BLaER1 treated with 17β-estradiol and CSF1 and Interleukin-3, amounts not matched to agents 10 nM and 100 nM (cell line): Measurements from ENCODE around the gene CEP68.
"Not testable (repeated sequence)": the region's sequence is repeated elsewhere in the genome, so short reads cannot be mapped to it uniquely, and the experiment has no call there.

Experiments
- H3K27ac ChIP-seq, 11 experiments: shearing (Covaris generic); formaldehyde crosslinking; 2 replicates each; pipeline ENCODE4 v1.8.1; 2022
- H3K27me3 ChIP-seq, 11 experiments: shearing (Covaris generic); formaldehyde crosslinking; 2 replicates each; pipeline ENCODE4 v1.8.1; 2022
- H3K36me3 ChIP-seq, 11 experiments: shearing (Covaris generic); formaldehyde crosslinking; 2 replicates each; pipeline ENCODE4 v1.8.1; 2022
- H3K4me1 ChIP-seq, 10 experiments: shearing (Covaris generic); formaldehyde crosslinking; 2 replicates each; pipeline ENCODE4 v1.8.1; 2022
- H3K4me2 ChIP-seq, 11 experiments: shearing (Covaris generic); formaldehyde crosslinking; 2 replicates each; pipeline ENCODE4 v1.8.1; 2022
- H3K4me3 ChIP-seq, 10 experiments: shearing (Covaris generic); formaldehyde crosslinking; 2 replicates each; pipeline ENCODE4 v1.8.1; 2022
- H3K9ac ChIP-seq, 11 experiments: shearing (Covaris generic); formaldehyde crosslinking; 2 replicates each; pipeline ENCODE4 v1.8.1; 2022
- H3K9me3 ChIP-seq, 11 experiments: shearing (Covaris generic); formaldehyde crosslinking; replicated peaks in 1 of 11; 2 replicates each; pipeline ENCODE4 v1.8.1; 2022
- H4K20me1 ChIP-seq, 11 experiments: shearing (Covaris generic); formaldehyde crosslinking; 2 replicates each; pipeline ENCODE4 v1.8.1; 2022
- Cebpa-rat ChIP-seq, 11 experiments: shearing (Covaris generic); IDR thresholded peaks; 2 replicates each; pipeline ENCODE4 v1.8.1; 2022

The CEP68 gene

DNA sequence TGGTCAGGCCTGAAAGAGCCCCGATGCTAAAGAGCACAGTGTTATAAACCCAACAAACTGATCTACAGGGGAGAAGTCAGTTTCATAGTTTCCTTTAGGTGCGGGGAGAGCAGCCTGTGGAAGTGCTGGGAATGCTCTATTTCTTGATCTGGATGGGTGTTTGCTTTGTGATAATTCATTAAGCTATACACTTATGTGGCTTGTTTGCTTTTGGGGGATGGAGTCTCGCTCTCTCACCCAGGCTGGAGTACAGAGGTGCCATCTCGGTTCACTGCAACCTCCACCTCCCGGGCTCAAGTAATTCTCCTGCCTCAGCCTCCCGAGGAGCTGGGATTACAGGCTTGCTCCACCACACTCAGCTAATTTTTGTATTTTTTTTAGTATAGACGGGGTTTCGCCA lies 30.1 kb upstream of the CEP68 start:
- peaks cover 0 to 6% (median 0%) of the 10 kb centered on the region in 11 experiments; a peak in 2 of 22 replicates for H4K20me1 ChIP-seq
- peak overlapping the region in 7 of 11 experiments; percentile 1 to 56 (median 27); a peak in 10 of 22 replicates for H3K27ac ChIP-seq
- peaks cover 54 to 73% (median 62%) of the 10 kb centered on the region in 10 experiments for H3K4me1 ChIP-seq
- peaks cover 18 to 35% (median 29%) of the 10 kb centered on the region in 11 experiments for H3K36me3 ChIP-seq
- H3K9ac ChIP-seq: no peak overlapping the region
- H3K4me3 ChIP-seq: no peak overlapping the region
- H3K27me3 ChIP-seq: no peaks in the 10 kb centered on the region
- H3K9me3 ChIP-seq: no peaks in the 10 kb centered on the region
- TF ChIP-seq Cebpa-rat (IDR thresholded peaks at IDR 0.05): no peak
- H3K4me2 ChIP-seq: peak overlapping the region; percentile 35 to 88 (median 66)

DNA sequence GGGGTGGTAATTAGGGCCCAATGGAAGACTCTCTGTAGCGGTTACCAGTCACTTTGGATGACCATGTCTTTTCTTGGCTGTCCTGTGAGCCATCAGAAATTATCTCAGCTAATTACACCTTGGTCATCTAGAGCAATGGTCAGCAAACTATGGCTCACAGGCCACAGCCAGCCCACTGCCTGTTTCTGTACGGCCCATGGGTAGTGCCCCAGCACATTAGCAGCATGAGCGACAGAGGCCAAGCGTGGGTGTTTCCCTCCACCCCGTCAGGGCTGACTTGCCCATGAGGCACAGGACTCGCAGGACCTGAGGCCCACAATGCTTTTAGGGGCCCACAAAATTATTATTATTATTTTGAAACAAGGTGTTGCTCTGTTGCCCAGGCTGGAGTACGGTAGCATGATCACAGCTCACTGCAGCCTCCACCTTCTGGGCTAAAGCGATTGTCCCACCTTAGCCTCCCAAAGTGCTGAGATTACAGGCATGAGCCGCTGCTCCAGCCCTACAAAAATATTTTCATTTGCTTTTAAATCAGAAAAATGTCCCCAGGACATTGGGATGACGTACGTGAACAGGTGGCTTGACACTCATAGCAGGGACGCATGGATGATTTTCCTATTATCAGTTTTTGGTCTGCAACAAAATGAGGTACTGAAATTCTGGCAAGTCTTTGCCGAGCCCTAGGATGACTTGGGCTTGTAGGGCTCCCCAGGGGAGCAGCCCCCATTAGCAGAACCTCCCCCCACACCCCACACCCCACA lies 29.3 kb upstream of the CEP68 start:
- peak overlapping the region in 1 of 11 experiments; percentile 17; a peak in 1 of 22 replicates for H3K27ac ChIP-seq
- H3K4me1 ChIP-seq: peaks cover 61 to 81% (median 69%) of the 10 kb centered on the region in 10 experiments
- H4K20me1 ChIP-seq: peaks cover 0 to 6% (median 0%) of the 10 kb centered on the region in 11 experiments; a peak in 2 of 22 replicates
- H3K9me3 ChIP-seq: no peaks in the 10 kb centered on the region
- H3K36me3 ChIP-seq: peaks cover 11 to 28% (median 22%) of the 10 kb centered on the region in 11 experiments
- TF ChIP-seq Cebpa-rat (IDR thresholded peaks at IDR 0.05): no peak
- no peak overlapping the region for H3K4me3 ChIP-seq
- H3K9ac ChIP-seq: no peak overlapping the region
- peak overlapping the region; percentile 35 to 88 (median 66) for H3K4me2 ChIP-seq
- H3K27me3 ChIP-seq: no peaks in the 10 kb centered on the region

DNA sequence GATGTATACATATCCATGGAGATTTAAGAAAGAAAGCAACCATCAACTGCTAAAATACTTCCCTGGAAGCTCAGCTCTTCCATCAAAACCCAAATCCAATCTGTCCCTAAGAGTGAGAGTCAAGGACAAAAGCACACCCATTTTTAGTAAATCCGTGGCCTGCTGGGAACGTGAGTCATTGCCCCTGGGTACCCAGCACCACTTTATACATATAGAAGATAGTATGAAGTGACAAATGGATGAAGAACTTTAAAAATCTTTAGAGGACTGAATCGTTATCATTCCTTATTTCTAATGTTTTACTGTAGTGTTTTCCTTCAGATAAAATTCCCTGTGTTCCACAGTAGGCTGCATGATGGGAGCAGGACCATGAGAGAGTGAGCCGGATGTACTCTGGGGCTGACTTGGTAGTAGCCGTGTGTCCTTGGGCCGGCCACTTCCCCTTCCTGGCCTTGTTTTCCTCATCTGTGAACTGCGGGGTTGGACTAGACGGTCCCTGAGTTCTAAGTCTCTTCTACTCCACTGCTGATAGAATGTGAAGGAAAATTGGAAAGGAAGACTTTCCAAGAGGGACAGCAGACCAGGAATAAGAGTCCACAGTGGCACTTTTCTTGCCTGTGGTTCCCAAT lies 28.5 kb upstream of the CEP68 start:
- H3K27me3 ChIP-seq: no peaks in the 10 kb centered on the region
- TF ChIP-seq Cebpa-rat (IDR thresholded peaks at IDR 0.05): no peak
- H3K9me3 ChIP-seq: no peaks in the 10 kb centered on the region
- H3K27ac ChIP-seq: peak overlapping the region in 6 of 11 experiments; percentile 8 to 51 (median 25); a peak in 5 of 22 replicates
- peak overlapping the region; percentile 37 to 86 (median 66); a peak in 21 of 22 replicates for H3K4me2 ChIP-seq
- no peak overlapping the region for H3K4me3 ChIP-seq
- H3K9ac ChIP-seq: no peak overlapping the region; a peak in 1 of 22 replicates
- peaks cover 3 to 19% (median 14%) of the 10 kb centered on the region in 11 experiments; a peak in 21 of 22 replicates for H3K36me3 ChIP-seq
- H4K20me1 ChIP-seq: peaks cover 0 to 6% (median 0%) of the 10 kb centered on the region in 11 experiments; a peak in 2 of 22 replicates
- H3K4me1 ChIP-seq: peaks cover 69 to 88% (median 77%) of the 10 kb centered on the region in 10 experiments

DNA sequence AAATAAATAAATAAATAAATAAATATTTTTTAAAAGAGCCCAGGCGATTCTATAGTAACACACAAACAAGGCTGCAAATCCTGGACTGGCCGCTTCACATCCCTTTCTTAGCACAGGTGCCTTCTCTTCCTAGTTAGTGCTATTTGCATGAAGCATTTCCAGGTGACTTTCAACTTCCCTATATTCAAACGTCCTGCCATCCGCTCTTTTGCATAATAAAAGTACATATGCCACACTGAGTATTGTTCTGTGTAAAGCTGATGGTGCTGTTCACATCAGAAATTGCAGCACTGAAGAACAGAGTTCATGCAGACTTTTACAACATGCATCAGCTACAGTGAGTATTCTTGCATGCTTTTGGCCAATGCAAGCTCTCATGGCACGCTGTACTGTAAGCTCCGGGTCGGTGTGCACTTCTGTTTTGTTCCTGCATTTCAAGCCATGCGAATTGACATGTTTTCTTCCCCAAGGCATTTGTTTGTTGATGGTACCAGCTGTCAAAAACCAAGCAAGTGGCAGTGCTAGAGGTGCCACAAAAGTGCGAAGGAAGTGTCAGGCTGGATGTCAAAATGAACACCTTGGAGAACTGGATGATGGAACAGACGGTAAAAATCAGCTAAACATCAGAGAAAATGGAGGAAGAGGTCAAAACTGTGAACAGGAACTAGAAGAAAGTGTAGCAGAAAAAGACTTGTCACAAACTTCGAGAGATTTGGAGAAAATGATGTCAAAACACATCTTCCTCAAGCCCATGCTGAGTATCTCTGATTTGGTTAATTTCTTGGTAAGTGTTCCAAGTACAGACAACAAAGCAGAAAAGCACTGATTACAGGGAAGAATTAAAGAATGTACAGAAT lies 25.5 kb upstream of the CEP68 start:
- H3K27ac ChIP-seq: peak overlapping the region in 2 of 11 experiments; percentile 19 to 27; a peak in 3 of 22 replicates
- H3K9me3 ChIP-seq: no peaks in the 10 kb centered on the region
- H3K9ac ChIP-seq: peak overlapping the region in 1 of 11 experiments; percentile 8; a peak in 1 of 22 replicates
- peaks cover 0 to 5% (median 0%) of the 10 kb centered on the region in 11 experiments; a peak in 2 of 22 replicates for H4K20me1 ChIP-seq
- peaks cover 48 to 77% (median 55%) of the 10 kb centered on the region in 10 experiments for H3K4me1 ChIP-seq
- no peak overlapping the region for H3K4me3 ChIP-seq
- TF ChIP-seq Cebpa-rat (IDR thresholded peaks at IDR 0.05): no peak
- H3K4me2 ChIP-seq: peak overlapping the region; percentile 46 to 81 (median 64)
- H3K36me3 ChIP-seq: no peaks in the 10 kb centered on the region
- H3K27me3 ChIP-seq: no peaks in the 10 kb centered on the region

GRCh38 chr2:65031341-65032018 lies 24.7 kb upstream of the CEP68 start:
- H3K9me3 ChIP-seq: no peaks in the 10 kb centered on the region
- H3K4me3 ChIP-seq: no peak overlapping the region
- peak overlapping the region in 3 of 11 experiments; percentile 30 to 52 (median 35); a peak in 5 of 22 replicates for H3K9ac ChIP-seq
- H3K36me3 ChIP-seq: no peaks in the 10 kb centered on the region
- H3K27ac ChIP-seq: peak overlapping the region in 5 of 11 experiments; percentile 9 to 68 (median 58); a peak in 7 of 22 replicates
- peaks cover 40 to 74% (median 47%) of the 10 kb centered on the region in 10 experiments for H3K4me1 ChIP-seq
- H3K27me3 ChIP-seq: no peaks in the 10 kb centered on the region
- H4K20me1 ChIP-seq: no peaks in the 10 kb centered on the region; a peak in 2 of 22 replicates
- peak in 2 of 11 experiments; percentile 20 to 32; a peak in 2 of 22 replicates for TF ChIP-seq Cebpa-rat (IDR thresholded peaks at IDR 0.05)
- H3K4me2 ChIP-seq: peak overlapping the region; percentile 46 to 81 (median 64)

- H3K27ac ChIP-seq: peak overlapping the region in 9 of 11 experiments; percentile 7 to 68 (median 48); a peak in 16 of 22 replicates
- H3K9me3 ChIP-seq: no peaks in the 10 kb centered on the region
- peak overlapping the region; percentile 46 to 81 (median 64) for H3K4me2 ChIP-seq
- H3K27me3 ChIP-seq: no peaks in the 10 kb centered on the region
- peak overlapping the region in 1 of 10 experiments; percentile 16; a peak in 1 of 20 replicates for H3K4me3 ChIP-seq
- peaks cover 32 to 66% (median 39%) of the 10 kb centered on the region in 10 experiments for H3K4me1 ChIP-seq
- peak overlapping the region in 7 of 11 experiments; percentile 19 to 53 (median 45); a peak in 11 of 22 replicates for H3K9ac ChIP-seq
- H3K36me3 ChIP-seq: peaks cover 0 to 2% (median 0%) of the 10 kb centered on the region in 11 experiments; a peak in 4 of 22 replicates
- no peak for TF ChIP-seq Cebpa-rat (IDR thresholded peaks at IDR 0.05)
- H4K20me1 ChIP-seq: no peaks in the 10 kb centered on the region; a peak in 2 of 22 replicates
Measured at GRCh38 chr2:65032019-65032975, 23.9 kb upstream of the CEP68 start.

DNA sequence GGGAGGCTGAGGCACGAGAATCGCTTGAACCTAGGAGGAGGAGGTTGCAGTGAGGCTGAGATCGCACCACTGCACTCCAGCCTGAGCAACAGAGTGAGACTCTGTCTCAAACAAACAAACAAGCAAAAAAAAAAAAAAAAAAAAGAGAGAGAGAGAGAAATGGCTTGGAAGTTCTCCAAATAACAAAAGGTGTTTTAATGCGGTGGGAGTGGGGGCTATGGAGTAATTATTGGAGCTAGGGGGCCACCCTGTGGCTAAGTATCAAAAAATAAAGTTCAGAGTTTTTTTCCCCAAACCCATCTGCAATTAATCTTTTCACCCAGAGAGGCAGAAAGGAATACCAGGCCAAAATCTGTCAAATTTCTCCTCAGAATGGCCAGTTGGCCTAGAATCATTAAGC lies 23.0 kb upstream of the CEP68 start:
- Histone ChIP-seq H3K4me3 (no peak overlapping the region), H3K27me3 (no peaks in the 10 kb centered on the region), H3K4me1 (peaks cover 23 to 57% (median 30%) of the 10 kb centered on the region in 10 experiments), H4K20me1 (no peaks in the 10 kb centered on the region; a peak in 2 of 22 replicates), H3K36me3 (peaks cover 0 to 10% (median 3%) of the 10 kb centered on the region in 11 experiments; a peak in 10 of 22 replicates), H3K9ac (no peak overlapping the region), H3K9me3 (no peaks in the 10 kb centered on the region), H3K4me2 (peak overlapping the region in 2 of 11 experiments; percentile 1 to 2; a peak in 1 of 22 replicates), H3K27ac (no peak overlapping the region)
- TF ChIP-seq Cebpa-rat (IDR thresholded peaks at IDR 0.05): no peak

DNA sequence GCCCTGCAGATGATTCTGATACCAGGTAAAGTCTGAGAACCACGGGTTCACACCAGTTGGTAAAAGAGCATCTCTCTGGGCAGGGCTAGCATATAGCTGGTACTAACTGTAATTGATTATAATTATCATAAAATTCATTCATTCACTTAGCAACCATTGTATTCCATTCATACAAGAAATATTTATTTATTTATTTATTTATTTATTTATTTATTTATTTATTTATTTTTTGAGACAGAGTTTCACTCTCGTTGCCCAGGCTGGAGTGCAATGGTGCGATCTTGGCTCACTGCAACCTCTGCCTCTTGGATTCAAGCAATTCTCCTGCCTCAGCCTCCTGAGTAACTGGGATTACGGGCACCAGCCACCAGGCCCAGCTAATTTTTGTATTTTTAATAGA lies 22.5 kb upstream of the CEP68 start:
- not testable (repeated sequence) for H3K9me3 ChIP-seq, H3K27ac ChIP-seq, H3K9ac ChIP-seq, H3K27me3 ChIP-seq, H3K4me3 ChIP-seq, H4K20me1 ChIP-seq
- Histone ChIP-seq H3K4me2 (0 out of 22 replicates have a peak overlapping the region, but pooled peaks of 1 of the 11 experiments have one; percentile 2), H3K4me1 (peaks cover 21 to 53% (median 26%) of the 10 kb centered on the region in 10 experiments), H3K36me3 (peaks cover 0 to 15% (median 7%) of the 10 kb centered on the region in 11 experiments; a peak in 10 of 22 replicates)
